OCI-LY3 (cell line): Measurements from ENCODE around the gene ADAMTS2.

ENCODE experiments used
- H2AFZ ChIP-seq: fragments of 200-600, 300-600 bp; shearing (Covaris generic); 2 replicates; pipeline ENCODE4 v1.6.0; 2014; ENCODE audit warnings: antibody characterized with exemption, low read depth, low read length
- H3K27ac ChIP-seq: fragments of 200-600, 300-600 bp; sonication (generic); 2 replicates; pipeline ENCODE4 v1.5.1; 2014; ENCODE audit warnings: mild to moderate bottlenecking, low read length, moderate library complexity, mixed read lengths
- H3K27me3 ChIP-seq: fragments of 200-600, 300-600 bp; sonication (generic); 2 replicates; pipeline ENCODE4 v1.6.1; 2014; ENCODE audit warnings: low read depth, low read length, mixed read lengths
- H3K36me3 ChIP-seq: fragments of 200-600, 300-600 bp; sonication (generic); replicated peaks from 2 replicates; pipeline ENCODE3; 2014; ENCODE audit warnings: low read depth, low read length, mixed read lengths
- H3K4me1 ChIP-seq: fragments of 300-600, 200-600 bp; sonication (generic); 2 replicates; pipeline ENCODE4 v1.6.1; 2014; ENCODE audit warnings: low read length, mixed read lengths
- H3K4me2 ChIP-seq: fragments of 200-600, 300-600 bp; sonication (generic); 2 replicates; pipeline ENCODE4 v1.6.1; 2014; ENCODE audit warnings: low read length, mixed read lengths
- H3K4me3 ChIP-seq: fragments of 300-600, 200-600 bp; sonication (generic); 2 replicates; pipeline ENCODE4 v1.5.1; 2014; ENCODE audit warnings: antibody characterized with exemption, mild to moderate bottlenecking, low read length, moderate library complexity
- H3K79me2 ChIP-seq: fragments of 300-600, 200-600 bp; shearing (Covaris generic); 2 replicates; pipeline ENCODE4 v1.6.1; 2014; ENCODE audit warnings: mild to moderate bottlenecking, low read length, mixed read lengths
- H3K9ac ChIP-seq: fragments of 300-600, 200-600 bp; shearing (Covaris generic); 2 replicates; pipeline ENCODE4 v1.6.0; 2014; ENCODE audit warnings: mild to moderate bottlenecking, low read length, moderate library complexity
- H3K9me3 ChIP-seq: fragments of 200-600, 300-600 bp; shearing (Covaris generic); 2 replicates; pipeline ENCODE4 v1.6.1; 2014; ENCODE audit warnings: low read length, mixed read lengths; ENCODE audit not compliant: insufficient read depth
- H4K20me1 ChIP-seq: fragments of 200-600, 300-600 bp; sonication (generic); 2 replicates; pipeline ENCODE4 v1.6.1; 2016; ENCODE audit warnings: low read length, mixed read lengths; ENCODE audit not compliant: insufficient read depth
- CTCF ChIP-seq: fragments of 200-600, 300-600 bp; sonication (generic); IDR thresholded peaks from 2 replicates; pipeline ENCODE4 v1.5.1; 2014; ENCODE audit warnings: antibody characterized with exemption, low read length, low read depth
- EZH2phosphoT487 ChIP-seq: fragments of 200-600 bp; shearing (Covaris generic); IDR thresholded peaks from 2 replicates; pipeline ENCODE4 v1.6.1; 2018; ENCODE audit warnings: antibody characterized with exemption, mixed run types, low read depth

The ADAMTS2 gene

GRCh38 chr5:179327021-179327735 is 18.1 kb downstream of the ADAMTS2 start:
- Histone ChIP-seq H3K27ac (no peak overlapping the region), H3K4me1 (no peaks in the 10 kb centered on the region), H3K9me3 (no peaks in the 10 kb centered on the region), H4K20me1 (no peaks in the 10 kb centered on the region), H3K4me2 (no peak overlapping the region), H3K4me3 (no peak overlapping the region), H3K36me3 (no peaks in the 10 kb centered on the region), H2AFZ (no peak overlapping the region), H3K9ac (no peak overlapping the region), H3K27me3 (no peaks in the 10 kb centered on the region), H3K79me2 (no peaks in the 10 kb centered on the region)
- TF ChIP-seq CTCF = no peak
- no peak for TF ChIP-seq EZH2phosphoT487

- Histone ChIP-seq H2AFZ (no peak overlapping the region), H3K27ac (no peak overlapping the region), H3K4me2 (no peak overlapping the region), H3K36me3 (no peaks in the 10 kb centered on the region), H4K20me1 (no peaks in the 10 kb centered on the region), H3K9ac (no peak overlapping the region), H3K27me3 (no peaks in the 10 kb centered on the region), H3K79me2 (no peaks in the 10 kb centered on the region), H3K4me3 (no peak overlapping the region), H3K4me1 (no peaks in the 10 kb centered on the region), H3K9me3 (no peaks in the 10 kb centered on the region)
- TF ChIP-seq CTCF (no peak), EZH2phosphoT487 (no peak)
Measured at GRCh38 chr5:179326122-179326927, 18.9 kb downstream of the ADAMTS2 start.

- Histone ChIP-seq H3K9me3 (no peaks in the 10 kb centered on the region), H3K27ac (no peak overlapping the region), H4K20me1 (no peaks in the 10 kb centered on the region), H3K9ac (no peak overlapping the region), H3K27me3 (no peaks in the 10 kb centered on the region), H3K4me1 (no peaks in the 10 kb centered on the region), H3K36me3 (no peaks in the 10 kb centered on the region), H2AFZ (no peak overlapping the region), H3K4me3 (no peak overlapping the region), H3K4me2 (no peak overlapping the region), H3K79me2 (no peaks in the 10 kb centered on the region)
- TF ChIP-seq EZH2phosphoT487 (no peak), CTCF (no peak)
Measured at GRCh38 chr5:179325296-179326031, 19.8 kb downstream of the ADAMTS2 start.
